ENCODE measurements around the gene NXPE2. TPM values are rescaled to one million over a fixed set of nuclear protein-coding genes. Genes with fewer than 3 reads are reported as not detected.

NXPE2 gene
- total RNA-seq, 1 experiment from 2014 or later, result not detected

GRCh38 chr11:114666760-114667159, 11.6 kb upstream of the NXPE2 start:
- H3K36me3 ChIP-seq (ENCODE audit: insufficient read depth, low read length, poor library complexity, severe bottlenecking), result no peaks in the 10 kb centered on the region
- BruUV-seq (replicated peaks), result no TSS peak
- TF ChIP-seq, protein P1, sequence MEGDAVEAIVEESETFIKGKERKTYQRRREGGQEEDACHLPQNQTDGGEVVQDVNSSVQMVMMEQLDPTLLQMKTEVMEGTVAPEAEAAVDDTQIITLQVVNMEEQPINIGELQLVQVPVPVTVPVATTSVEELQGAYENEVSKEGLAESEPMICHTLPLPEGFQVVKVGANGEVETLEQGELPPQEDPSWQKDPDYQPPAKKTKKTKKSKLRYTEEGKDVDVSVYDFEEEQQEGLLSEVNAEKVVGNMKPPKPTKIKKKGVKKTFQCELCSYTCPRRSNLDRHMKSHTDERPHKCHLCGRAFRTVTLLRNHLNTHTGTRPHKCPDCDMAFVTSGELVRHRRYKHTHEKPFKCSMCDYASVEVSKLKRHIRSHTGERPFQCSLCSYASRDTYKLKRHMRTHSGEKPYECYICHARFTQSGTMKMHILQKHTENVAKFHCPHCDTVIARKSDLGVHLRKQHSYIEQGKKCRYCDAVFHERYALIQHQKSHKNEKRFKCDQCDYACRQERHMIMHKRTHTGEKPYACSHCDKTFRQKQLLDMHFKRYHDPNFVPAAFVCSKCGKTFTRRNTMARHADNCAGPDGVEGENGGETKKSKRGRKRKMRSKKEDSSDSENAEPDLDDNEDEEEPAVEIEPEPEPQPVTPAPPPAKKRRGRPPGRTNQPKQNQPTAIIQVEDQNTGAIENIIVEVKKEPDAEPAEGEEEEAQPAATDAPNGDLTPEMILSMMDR (conservative IDR thresholded peaks at IDR 0.05; ENCODE audit: low read depth, low read length), result no peak
- TF ChIP-seq EZH2 (IDR thresholded peaks at IDR 0.05; ENCODE audit: borderline replicate concordance, low read depth, low read length, poor library complexity, severe bottlenecking), result no peak
- DNase-seq (ENCODE audit: low spot score), result no peak
- no peaks in the 10 kb centered on the region for H3K4me1 ChIP-seq (ENCODE audit: insufficient read depth, low read length, poor library complexity, severe bottlenecking)
- POLR2A ChIA-PET (ENCODE audit: low non-redundant PET), result no interaction called here
- no peak overlapping the region for H3K4me3 ChIP-seq (ENCODE audit: low read depth, low read length, poor library complexity, severe bottlenecking)
- intact Hi-C loops (cut with micrococcal nuclease; ENCODE audit: unreplicated experiment), result no loop called here
- CTCF ChIA-PET, result no interaction called here
- H3K27ac ChIP-seq (ENCODE audit: low read depth, low read length, poor library complexity, severe bottlenecking), result no peak overlapping the region
- no peaks in the 10 kb centered on the region for H3K9me3 ChIP-seq (ENCODE audit: low read depth, low read length, poor library complexity, severe bottlenecking)
- no peaks in the 10 kb centered on the region for H3K27me3 ChIP-seq (replicated peaks; ENCODE audit: insufficient read depth, low read depth, low read length, poor library complexity)

GRCh38 chr11:114668109-114668508, 10.2 kb upstream of the NXPE2 start:
- Histone ChIP-seq H3K27me3 (replicated peaks; ENCODE audit: insufficient read depth, low read depth, low read length, poor library complexity) (no peaks in the 10 kb centered on the region), H3K4me1 (ENCODE audit: insufficient read depth, low read length, poor library complexity, severe bottlenecking) (no peaks in the 10 kb centered on the region), H3K27ac (ENCODE audit: low read depth, low read length, poor library complexity, severe bottlenecking) (no peak overlapping the region), H3K9me3 (ENCODE audit: low read depth, low read length, poor library complexity, severe bottlenecking) (no peaks in the 10 kb centered on the region), H3K4me3 (ENCODE audit: low read depth, low read length, poor library complexity, severe bottlenecking) (no peak overlapping the region), H3K36me3 (ENCODE audit: insufficient read depth, low read length, poor library complexity, severe bottlenecking) (no peaks in the 10 kb centered on the region)
- TF ChIP-seq, protein P1 (conservative IDR thresholded peaks at IDR 0.05; ENCODE audit: low read depth, low read length), result no peak
- TF ChIP-seq EZH2 (IDR thresholded peaks at IDR 0.05; ENCODE audit: borderline replicate concordance, low read depth, low read length, poor library complexity, severe bottlenecking), result no peak
- DNase-seq (ENCODE audit: low spot score), result no peak
- POLR2A ChIA-PET (ENCODE audit: low non-redundant PET), result no interaction called here
- BruUV-seq (replicated peaks), result no TSS peak
- intact Hi-C loops (cut with micrococcal nuclease; ENCODE audit: unreplicated experiment), result no loop called here
- CTCF ChIA-PET, result no interaction called here

DNA sequence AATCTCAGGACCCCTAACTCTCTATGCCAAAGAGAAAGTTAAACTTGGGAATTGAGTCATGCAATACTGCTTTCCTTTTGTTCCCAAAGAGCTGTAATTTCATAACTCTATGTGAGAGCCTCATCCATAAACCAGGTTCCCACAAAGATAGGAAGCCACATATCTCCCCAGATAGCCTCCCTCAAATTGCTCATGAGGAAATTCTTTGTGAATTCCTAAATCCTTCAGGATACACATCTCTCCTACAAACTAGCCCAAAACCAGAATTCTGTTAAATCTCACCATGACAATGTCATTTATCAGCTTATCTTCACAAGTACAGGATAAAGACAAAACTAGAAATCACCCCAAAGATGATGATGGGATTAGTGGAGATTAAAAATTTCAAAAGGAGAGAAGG, 4.7 kb upstream of the NXPE2 start:
- H3K27me3 ChIP-seq (replicated peaks; ENCODE audit: insufficient read depth, low read depth, low read length, poor library complexity), result no peaks in the 10 kb centered on the region
- no peaks in the 10 kb centered on the region for H3K4me1 ChIP-seq (ENCODE audit: insufficient read depth, low read length, poor library complexity, severe bottlenecking)
- no peak for DNase-seq (ENCODE audit: low spot score)
- POLR2A ChIA-PET (ENCODE audit: low non-redundant PET), result no interaction called here
- intact Hi-C loops (cut with micrococcal nuclease; ENCODE audit: unreplicated experiment), result no loop called here
- no peaks in the 10 kb centered on the region for H3K36me3 ChIP-seq (ENCODE audit: insufficient read depth, low read length, poor library complexity, severe bottlenecking)
- no peaks in the 10 kb centered on the region for H3K9me3 ChIP-seq (ENCODE audit: low read depth, low read length, poor library complexity, severe bottlenecking)
- TF ChIP-seq, protein P1 (conservative IDR thresholded peaks at IDR 0.05; ENCODE audit: low read depth, low read length), result no peak
- TF ChIP-seq EZH2 (IDR thresholded peaks at IDR 0.05; ENCODE audit: borderline replicate concordance, low read depth, low read length, poor library complexity, severe bottlenecking), result no peak
- BruUV-seq (replicated peaks), result no TSS peak
- CTCF ChIA-PET, result no interaction called here
- H3K4me3 ChIP-seq (ENCODE audit: low read depth, low read length, poor library complexity, severe bottlenecking), result no peak overlapping the region
- H3K27ac ChIP-seq (ENCODE audit: low read depth, low read length, poor library complexity, severe bottlenecking), result no peak overlapping the region
